WI38 (cell line): ENCODE results near the gene DCLRE1A.
A peak's percentile ranks its signal among the peaks of the same experiment; 100 is the strongest.

Source experiments
- H3K4me3 ChIP-seq: 2 replicates; pipeline ENCODE4 v1.5.1; 2011; ENCODE audit warnings: low read depth, mild to moderate bottlenecking, control low read depth, low read length
- CTCF ChIP-seq: IDR thresholded peaks from 2 replicates; pipeline ENCODE4 v1.5.1; 2012; ENCODE audit warnings: low read depth, mild to moderate bottlenecking, control low read depth, low read length

DCLRE1A gene

DNA sequence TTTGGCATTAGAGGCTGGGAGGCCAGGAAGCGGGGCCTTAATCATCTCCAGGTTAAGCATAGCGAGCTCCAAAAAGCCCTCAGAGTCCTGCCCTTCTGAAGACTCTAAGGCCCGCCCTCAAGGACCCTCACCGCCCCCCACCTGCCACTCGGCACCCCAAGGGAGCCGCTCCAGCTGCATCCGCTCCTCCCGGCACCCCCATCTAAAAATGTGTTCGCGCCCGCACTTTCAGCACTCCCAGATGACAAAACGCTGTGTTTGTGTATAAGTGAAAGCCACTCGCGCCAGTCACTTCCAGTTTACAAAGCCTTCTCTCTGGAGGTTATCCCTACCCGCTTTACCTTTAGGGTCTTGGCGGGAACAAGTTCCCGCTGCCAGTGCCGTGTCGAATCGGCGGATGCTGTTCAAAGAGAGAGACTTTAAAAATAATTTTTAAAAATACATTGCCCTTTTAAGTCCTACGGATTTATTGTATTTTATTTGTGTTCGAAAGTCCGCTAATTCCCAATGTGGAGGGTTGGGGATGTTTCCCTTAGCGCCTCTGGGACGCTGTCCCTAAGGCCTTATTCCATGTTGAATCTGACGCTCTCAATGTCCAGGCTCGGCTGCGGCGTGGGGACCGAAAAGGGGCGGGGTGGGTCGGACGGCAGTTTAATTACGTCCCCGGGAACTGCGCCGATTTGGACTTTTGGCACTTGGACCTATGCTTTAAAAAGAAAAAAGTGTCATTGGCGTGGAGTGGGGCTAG lies at the start of gene DCLRE1A, which contains the start of gene NHLRC2:
TSS of gene DCLRE1A (minus strand) at position 70 of the 748 bp plus-strand sequence. CDS start 900 bp downstream, outside the sequence.
TSS of gene NHLRC2 (plus strand) at position 649 of the 748 bp plus-strand sequence. CDS start 212 bp downstream, outside the sequence.
- no peak for TF ChIP-seq CTCF

DNA sequence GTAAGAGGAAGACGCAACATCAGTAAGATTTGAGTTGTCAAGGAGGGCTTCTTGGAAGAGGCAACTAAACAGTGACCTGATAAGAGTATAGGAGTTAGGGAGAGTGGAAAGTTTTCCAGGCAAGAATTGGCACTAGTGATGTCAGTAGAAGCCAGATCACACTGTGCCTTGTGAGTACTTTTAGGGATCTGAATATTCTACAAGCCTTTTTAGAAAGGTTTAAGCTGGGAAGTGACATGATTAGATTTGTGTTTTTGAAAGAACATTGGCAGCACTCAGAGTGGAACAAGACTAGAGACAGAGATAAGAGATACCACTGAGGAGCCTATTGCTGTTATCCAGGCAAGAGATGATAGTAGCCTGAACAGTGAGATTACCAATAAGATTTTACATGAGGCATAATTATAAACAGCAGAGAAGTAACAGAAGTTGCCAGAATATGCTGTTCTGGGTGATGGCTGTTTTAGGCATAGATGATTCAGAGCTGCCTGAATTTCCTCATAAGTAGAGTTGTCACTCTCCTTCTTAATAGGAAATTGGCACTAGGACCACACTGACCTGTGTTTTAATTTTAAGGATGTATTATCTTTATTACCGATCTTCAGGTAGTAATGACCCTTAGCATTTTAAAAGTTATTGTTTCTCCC lies 46.2 kb upstream of the DCLRE1A start:
- H3K4me3 ChIP-seq = no peak overlapping the region
- no peak for TF ChIP-seq CTCF

More for the DNA sequence above, at the start of gene DCLRE1A, which contains the start of gene NHLRC2:
- H3K4me3 ChIP-seq = peak within 1 kb of the TSS; percentile 78

- TF ChIP-seq CTCF = no peak
Measured at GRCh38 chr10:113897693-113898618, 44.1 kb upstream of the DCLRE1A start.

DNA sequence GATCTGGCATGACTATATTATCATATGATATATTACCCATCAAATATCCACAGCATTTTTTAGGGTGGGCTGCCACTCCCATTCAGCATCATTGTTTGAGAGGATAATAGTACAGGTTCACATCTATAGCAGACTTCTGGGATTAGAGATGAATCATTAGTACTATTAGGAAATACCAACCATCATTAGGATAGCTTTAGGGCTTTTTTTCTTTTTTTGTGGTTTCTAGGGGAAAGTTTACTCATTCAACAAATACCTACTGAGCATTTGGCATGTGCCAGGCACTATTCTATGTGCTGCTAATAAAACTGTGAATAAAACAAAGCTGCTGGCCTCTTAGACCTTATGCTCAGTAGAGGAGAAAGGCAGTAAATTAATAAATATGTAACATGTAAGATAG lies 41.1 kb upstream of the DCLRE1A start:
- no peak for TF ChIP-seq CTCF

More at GRCh38 chr10:113897693-113898618, 44.1 kb upstream of the DCLRE1A start:
- no peak overlapping the region for H3K4me3 ChIP-seq

DNA sequence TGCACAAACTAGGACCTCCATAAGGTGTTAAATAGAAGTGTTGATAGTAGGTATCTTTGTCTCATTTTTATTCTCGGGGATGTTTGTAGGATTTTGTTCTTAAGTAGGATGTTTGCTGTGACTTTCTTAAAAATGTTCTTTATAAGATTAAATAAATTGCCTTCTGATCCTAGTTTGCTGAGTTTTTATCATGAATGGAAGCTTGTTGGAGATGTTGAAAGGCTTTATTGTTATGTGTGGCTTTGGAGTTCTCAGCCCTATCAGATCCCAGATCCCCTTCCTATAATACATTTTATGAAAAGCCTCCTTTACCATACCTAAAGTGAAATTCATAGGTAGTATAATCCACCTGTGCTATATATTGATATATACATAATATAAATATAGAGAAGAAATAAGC lies 40.7 kb upstream of the DCLRE1A start:
- H3K4me3 ChIP-seq = no peak overlapping the region
- no peak for TF ChIP-seq CTCF

More for the DNA sequence above, 41.1 kb upstream of the DCLRE1A start:
- no peak overlapping the region for H3K4me3 ChIP-seq

DNA sequence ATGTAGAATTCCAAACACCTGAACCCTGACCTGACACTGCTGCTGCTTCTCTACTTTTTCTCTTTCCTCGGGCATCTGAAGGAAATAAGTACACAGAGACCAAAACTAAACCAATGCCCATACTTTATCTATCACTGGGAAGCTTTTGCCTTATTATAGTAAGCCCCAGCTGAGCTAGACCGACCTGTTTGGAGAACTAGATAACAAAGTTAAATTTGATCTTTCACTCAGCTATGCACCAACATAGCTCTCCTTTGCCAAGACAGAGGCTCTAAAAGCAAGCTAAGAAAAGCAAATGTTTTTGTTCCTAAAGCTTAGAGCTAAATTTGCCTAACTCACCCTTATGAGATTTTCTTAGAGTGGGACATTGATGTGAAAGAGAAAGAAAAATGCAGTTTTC lies 39.7 kb upstream of the DCLRE1A start:
- H3K4me3 ChIP-seq = no peak overlapping the region
- TF ChIP-seq CTCF = no peak
